CD4-positive, alpha-beta memory T cell (primary cell): ENCODE results near the gene GNLY. TPM values are rescaled to one million over a fixed set of nuclear protein-coding genes. Genes with fewer than 3 reads are reported as not detected.

Experiments
- CTCF ChIA-PET: fragments of 350-600 bp; sonication (Branson Sonifier 250); formaldehyde crosslinking; loops from one replicate; lab custom pipeline; 2021; ENCODE audit warnings: inconsistent platforms; ENCODE audit not compliant: partially characterized antibody; lab: Charles Lee
- POLR2A ChIA-PET: fragments of 350-600 bp; sonication (Branson Sonifier 250); formaldehyde crosslinking; loops from one replicate; lab custom pipeline; 2021; ENCODE audit not compliant: partially characterized antibody; lab: Charles Lee
- DNase-seq, 5 donors: peaks; one replicate each; pipeline versions ENCODE4 v3.0.0 to v3.0.0-alpha.2; 2020 to 2022; ENCODE audit warnings: mixed read lengths in 1 of 5
- H3K27ac ChIP-seq: one replicate; pipeline ENCODE4 v1.7.0; 2013; ENCODE audit warnings: low read depth, low read length
- H3K27me3 ChIP-seq: 2 replicates; pipeline ENCODE4 v1.7.0; 2013; ENCODE audit warnings: mild to moderate bottlenecking, low read length, moderate library complexity; ENCODE audit not compliant: insufficient read depth
- H3K36me3 ChIP-seq: 2 replicates; pipeline ENCODE4 v1.7.0; 2013; ENCODE audit warnings: mild to moderate bottlenecking, low read length, moderate library complexity; ENCODE audit not compliant: insufficient read depth
- H3K4me1 ChIP-seq: 2 replicates; pipeline ENCODE4 v1.7.0; 2013; ENCODE audit warnings: mild to moderate bottlenecking, low read length, moderate library complexity; ENCODE audit not compliant: insufficient read depth
- H3K4me3 ChIP-seq, 2 donors: one replicate each; pipeline ENCODE4 v1.7.0; 2013; ENCODE audit warnings: low read length in 2 of 2, mild to moderate bottlenecking in 1 of 2
- H3K9me3 ChIP-seq, 2 donors: one replicate each; pipeline ENCODE4 v1.7.0; 2013; ENCODE audit warnings: low read length in 2 of 2, control low read depth in 1 of 2; ENCODE audit not compliant: control insufficient read depth in 1 of 2
- H3K27ac Mint-ChIP-seq, 7 donors: one replicate each; pipeline ENCODE4 v1.8.0; 2020 to 2021; ENCODE audit warnings: mixed read lengths in 7 of 7, mild to moderate bottlenecking in 6 of 7, inconsistent platforms in 3 of 7, moderate library complexity in 3 of 7
- H3K27me3 Mint-ChIP-seq, 2 donors: one replicate each; pipeline ENCODE4 v1.8.0; 2020 to 2021; ENCODE audit warnings: mixed read lengths in 2 of 2
- H3K36me3 Mint-ChIP-seq, 2 donors: one replicate each; pipeline ENCODE4 v1.8.0; 2020 to 2021; ENCODE audit warnings: mixed read lengths in 2 of 2, inconsistent platforms in 1 of 2, mild to moderate bottlenecking in 1 of 2
- H3K4me1 Mint-ChIP-seq, 4 donors: one replicate each; pipeline ENCODE4 v1.8.0; 2020 to 2021; ENCODE audit warnings: mixed read lengths in 4 of 4, mild to moderate bottlenecking in 1 of 4
- H3K4me3 Mint-ChIP-seq, 8 donors: one replicate each; pipeline ENCODE4 v1.8.0; 2020 to 2021; ENCODE audit warnings: mixed read lengths in 8 of 8, mild to moderate bottlenecking in 7 of 8, moderate library complexity in 6 of 8, inconsistent platforms in 3 of 8
- H3K9me3 Mint-ChIP-seq, 8 donors: one replicate each; pipeline ENCODE4 v1.8.0; 2020 to 2021; ENCODE audit warnings: mixed read lengths in 8 of 8, mild to moderate bottlenecking in 5 of 8, inconsistent platforms in 3 of 8, moderate library complexity in 1 of 8
- intact Hi-C: fragments of 100-400 bp; cut with micrococcal nuclease; formaldehyde crosslinking; loops from one replicate; pipeline ENCODE4 v1.15.1; 2023
- polyA plus RNA-seq, 2 donors: library from polyadenylated mRNA; unstranded; fragments of 300-500 nt; fragmentation: Illumina TruSeq; gene quantifications; one replicate each; pipeline ENCODE4 v1.2.3, GENCODE V29; 2021
- total RNA-seq, 2 experiments: library from RNA; stranded (reverse); gene quantifications; one replicate each; pipeline ENCODE4 v1.2.3, GENCODE V29; 2021

Gene GNLY
- total and polyA plus RNA-seq, 4 experiments from 2014 or later, result 17.2 to 32.2 (median 21.1) TPM

DNA sequence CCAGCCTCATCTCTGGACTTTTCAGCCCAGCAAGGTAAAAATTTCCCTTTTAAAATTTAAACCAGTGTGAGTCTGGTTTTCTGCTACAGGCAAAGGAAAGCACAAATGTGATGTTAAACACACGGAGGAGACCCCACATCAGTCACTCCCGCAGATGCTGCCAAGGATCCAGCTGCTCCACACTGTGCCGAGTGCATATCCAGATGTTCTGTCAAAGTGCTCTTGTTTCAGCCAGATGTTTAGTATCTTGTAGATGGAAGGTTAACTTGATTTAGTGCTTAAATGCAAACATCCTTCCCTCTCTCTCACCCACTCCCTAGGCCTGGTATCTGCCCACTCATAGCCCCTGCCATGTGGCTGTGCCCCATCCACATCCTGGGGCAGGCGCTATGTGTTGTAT lies 43.8 kb downstream of the GNLY start:
- no peak overlapping the region for H3K4me3 ChIP-seq
- DNase-seq, result no peak
- no peak overlapping the region for H3K4me3 Mint-ChIP-seq
- no peaks in the 10 kb centered on the region for H3K4me1 ChIP-seq
- ChIA-PET POLR2A (no interaction called here), CTCF (interaction anchor here (1.8 kb wide), 1 partner anchor 9 kb away, joined by 7 read pairs; no protein-coding TSS in a partner anchor)
- intact Hi-C loops, result no loop called here
- no peaks in the 10 kb centered on the region for H3K36me3 Mint-ChIP-seq
- H3K27ac Mint-ChIP-seq, result no peak overlapping the region
- no peaks in the 10 kb centered on the region for H3K36me3 ChIP-seq
- no peak overlapping the region for H3K27ac ChIP-seq
- peaks cover 11% of the 10 kb centered on the region for H3K27me3 ChIP-seq
- no peaks in the 10 kb centered on the region for H3K4me1 Mint-ChIP-seq
- no peaks in the 10 kb centered on the region for H3K9me3 ChIP-seq
- no peaks in the 10 kb centered on the region for H3K9me3 Mint-ChIP-seq
- peaks cover 26 to 34% of the 10 kb centered on the region in 2 donors for H3K27me3 Mint-ChIP-seq

DNA sequence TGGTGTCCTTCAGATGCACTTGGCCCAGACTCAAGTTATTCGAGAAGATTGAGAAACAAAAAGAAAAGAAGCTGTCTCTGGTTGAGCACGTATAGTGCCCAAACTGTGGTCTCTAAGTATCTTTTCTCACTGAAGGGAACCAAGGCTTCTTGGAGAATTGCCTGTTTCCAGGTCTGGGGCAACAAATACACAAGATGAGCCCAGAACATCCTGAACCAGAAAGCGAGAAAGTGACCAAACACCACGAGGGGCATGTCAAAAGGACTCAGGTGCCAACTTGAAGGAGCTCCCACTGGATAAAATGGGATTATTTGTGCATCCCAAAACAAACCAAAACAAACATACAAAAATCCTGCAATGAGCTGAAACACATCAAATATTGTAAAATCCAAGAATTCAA lies 46.0 kb downstream of the GNLY start:
- no peaks in the 10 kb centered on the region for H3K36me3 ChIP-seq
- CTCF ChIA-PET, result interaction anchor here (0.8 to 1.3 kb wide), 3 partner anchors 11 to 73 kb away, joined by 4 to 5 read pairs (median 4); no protein-coding TSS in a partner anchor
- DNase-seq, result no peak
- H3K9me3 Mint-ChIP-seq, result no peaks in the 10 kb centered on the region
- no peaks in the 10 kb centered on the region for H3K9me3 ChIP-seq
- H3K4me3 ChIP-seq, result no peak overlapping the region
- peaks cover 11% of the 10 kb centered on the region for H3K27me3 ChIP-seq
- peaks cover 26 to 49% of the 10 kb centered on the region in 2 donors for H3K27me3 Mint-ChIP-seq
- no peak overlapping the region for H3K27ac ChIP-seq
- H3K4me1 ChIP-seq, result no peaks in the 10 kb centered on the region
- POLR2A ChIA-PET, result no interaction called here
- H3K4me3 Mint-ChIP-seq, result no peak overlapping the region
- no peaks in the 10 kb centered on the region for H3K36me3 Mint-ChIP-seq
- H3K27ac Mint-ChIP-seq, result no peak overlapping the region
- intact Hi-C loops, result no loop called here
- H3K4me1 Mint-ChIP-seq, result no peaks in the 10 kb centered on the region

- no peak for DNase-seq
- Mint-ChIP-seq H3K27ac (no peak overlapping the region), H3K9me3 (no peaks in the 10 kb centered on the region), H3K4me3 (no peak overlapping the region), H3K36me3 (no peaks in the 10 kb centered on the region), H3K4me1 (no peaks in the 10 kb centered on the region), H3K27me3 (peaks cover 22 to 59% of the 10 kb centered on the region in 2 donors)
- Histone ChIP-seq H3K9me3 (no peaks in the 10 kb centered on the region), H3K4me3 (no peak overlapping the region), H3K4me1 (no peaks in the 10 kb centered on the region), H3K27ac (no peak overlapping the region), H3K36me3 (no peaks in the 10 kb centered on the region), H3K27me3 (peaks cover 11% of the 10 kb centered on the region)
- intact Hi-C loops, result no loop called here
- ChIA-PET POLR2A (no interaction called here), CTCF (interaction anchor here (1.5 kb wide), 1 partner anchor 12 kb away, joined by 4 read pairs; no protein-coding TSS in a partner anchor)
These were observed 47.2 kb downstream of the GNLY start for GRCh38 chr2:85741211-85741832.

- POLR2A ChIA-PET, result no interaction called here
- peaks cover 25 to 59% of the 10 kb centered on the region in 2 donors for H3K27me3 Mint-ChIP-seq
These were observed 47.8 kb downstream of the GNLY start for GRCh38 chr2:85741833-85742455.

GRCh38 chr2:85743304-85743978 lies 49.3 kb downstream of the GNLY start:
- Histone ChIP-seq H3K36me3 (no peaks in the 10 kb centered on the region), H3K27me3 (peaks cover 11% of the 10 kb centered on the region), H3K9me3 (no peaks in the 10 kb centered on the region), H3K27ac (no peak overlapping the region), H3K4me1 (no peaks in the 10 kb centered on the region), H3K4me3 (no peak overlapping the region)
- POLR2A ChIA-PET, result no interaction called here
- H3K36me3 Mint-ChIP-seq, result no peaks in the 10 kb centered on the region
- H3K4me1 Mint-ChIP-seq, result no peaks in the 10 kb centered on the region
- H3K27me3 Mint-ChIP-seq, result peaks cover 25 to 63% of the 10 kb centered on the region in 2 donors
- CTCF ChIA-PET, result no interaction called here
- no peak overlapping the region for H3K27ac Mint-ChIP-seq
- no peak for DNase-seq
- intact Hi-C loops, result no loop called here
- no peak overlapping the region for H3K4me3 Mint-ChIP-seq
- no peaks in the 10 kb centered on the region for H3K9me3 Mint-ChIP-seq

More at GRCh38 chr2:85741833-85742455, 47.8 kb downstream of the GNLY start:
- H3K27me3 ChIP-seq, result peaks cover 11% of the 10 kb centered on the region
- no peak for DNase-seq
- no peak overlapping the region for H3K4me3 ChIP-seq
- Mint-ChIP-seq H3K4me3 (no peak overlapping the region), H3K36me3 (no peaks in the 10 kb centered on the region), H3K9me3 (no peaks in the 10 kb centered on the region), H3K4me1 (no peaks in the 10 kb centered on the region), H3K27ac (no peak overlapping the region)
- H3K9me3 ChIP-seq, result no peaks in the 10 kb centered on the region
- H3K27ac ChIP-seq, result no peak overlapping the region
- CTCF ChIA-PET, result interaction anchor here (1.5 kb wide), 1 partner anchor 13 kb away, joined by 4 read pairs; no protein-coding TSS in a partner anchor
- intact Hi-C loops, result no loop called here
- H3K36me3 ChIP-seq, result no peaks in the 10 kb centered on the region
- H3K4me1 ChIP-seq, result no peaks in the 10 kb centered on the region

DNA sequence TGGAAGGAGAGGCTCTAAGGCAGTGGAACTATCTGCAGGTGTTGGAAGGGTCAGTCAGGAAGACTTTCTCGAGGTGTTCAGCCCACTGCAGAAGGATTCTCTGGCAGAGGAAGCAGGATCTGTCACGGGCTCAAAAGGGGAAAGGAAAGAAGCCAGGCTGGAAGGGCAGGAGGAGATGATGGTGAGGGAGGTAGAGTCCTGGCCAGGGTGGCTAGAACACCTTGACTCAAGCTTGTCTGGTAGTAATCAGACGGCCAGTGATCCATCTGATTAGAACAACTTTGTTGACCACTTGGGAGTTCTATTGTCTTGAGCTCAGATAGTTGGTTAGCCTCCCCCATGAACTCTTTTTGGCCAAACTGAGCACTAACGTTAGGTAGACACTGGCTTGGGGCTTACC lies 49.9 kb downstream of the GNLY start:
- Histone ChIP-seq H3K27ac (no peak overlapping the region), H3K4me1 (no peaks in the 10 kb centered on the region), H3K9me3 (no peaks in the 10 kb centered on the region), H3K27me3 (peaks cover 11% of the 10 kb centered on the region), H3K4me3 (no peak overlapping the region), H3K36me3 (no peaks in the 10 kb centered on the region)
- Mint-ChIP-seq H3K36me3 (no peaks in the 10 kb centered on the region), H3K9me3 (no peaks in the 10 kb centered on the region), H3K27ac (no peak overlapping the region), H3K27me3 (peaks cover 24 to 66% of the 10 kb centered on the region in 2 donors), H3K4me1 (no peaks in the 10 kb centered on the region), H3K4me3 (no peak overlapping the region)
- no peak for DNase-seq
- ChIA-PET CTCF (no interaction called here), POLR2A (no interaction called here)
- intact Hi-C loops, result no loop called here
